ENCODE data around the gene MRPL58. TPM values are rescaled to one million over a fixed set of nuclear protein-coding genes. Genes with fewer than 3 reads are reported as not detected.
A peak's percentile ranks its signal among the peaks of the same experiment; 100 is the strongest.

The MRPL58 gene
- total RNA-seq, 1 donor from 2014 or later: 25.8 TPM

GRCh38 chr17:75068750-75069149, 56.3 kb downstream of the MRPL58 start:
- no peak for DNase-seq (ENCODE audit: low spot score)
- ATAC-seq: no peak

- peak; percentile 84 for ATAC-seq
- DNase-seq (ENCODE audit: low spot score): no peak
Measured at GRCh38 chr17:75069783-75070182, 57.3 kb downstream of the MRPL58 start.

Other genes starting within 250 kb of the MRPL58 start
- 21.5 TPM for gene NAT9, start 236.3 kb upstream of the MRPL58 start, total RNA-seq
- gene GRIN2C, start 152.8 kb upstream of the MRPL58 start, total RNA-seq: not detected
- gene FDXR, start 139.7 kb upstream of the MRPL58 start, total RNA-seq: 10.0 TPM
- gene FADS6, start 119.0 kb upstream of the MRPL58 start, total RNA-seq: 1.8 TPM
- gene USH1G, start 89.4 kb upstream of the MRPL58 start, total RNA-seq: not detected
- gene OTOP2, start 88.4 kb upstream of the MRPL58 start, total RNA-seq: not detected
- gene OTOP3, start 76.8 kb upstream of the MRPL58 start, total RNA-seq: not detected
- gene HID1, start 39.9 kb upstream of the MRPL58 start, total RNA-seq: 5.9 TPM
- 1.2 TPM for gene CDR2L, start 25.0 kb upstream of the MRPL58 start, total RNA-seq
- gene ATP5PD, start 34.3 kb downstream of the MRPL58 start, total RNA-seq: 177 TPM
- gene KCTD2, start 34.6 kb downstream of the MRPL58 start, total RNA-seq: 7.0 TPM
- 1.2 TPM for gene SLC16A5, start 75.3 kb downstream of the MRPL58 start, total RNA-seq
- gene ARMC7, start 97.3 kb downstream of the MRPL58 start, total RNA-seq: 5.6 TPM
- 11.9 TPM for gene NT5C, start 119.1 kb downstream of the MRPL58 start, total RNA-seq
- 14.8 TPM for gene JPT1, start 141.8 kb downstream of the MRPL58 start, total RNA-seq
- gene SUMO2, start 170.3 kb downstream of the MRPL58 start, total RNA-seq: 94.9 TPM
- gene NUP85, start 193.0 kb downstream of the MRPL58 start, total RNA-seq: 33.8 TPM
- gene GGA3, start 248.9 kb downstream of the MRPL58 start, total RNA-seq: 17.9 TPM
- gene MRPS7, start 249.2 kb downstream of the MRPL58 start, total RNA-seq: 36.1 TPM

Measured in left lobe of liver (tissue), 2 donors.